ENCODE measurements around the gene NHLH1. TPM values are rescaled to one million over a fixed set of nuclear protein-coding genes. Genes with fewer than 3 reads are reported as not detected.

The NHLH1 gene
- total RNA-seq, 1 donor from 2014 or later, result 2.2 TPM

GRCh38 chr1:160420881-160421842, 54.3 kb downstream of the NHLH1 start:
- H3K36me3 Mint-ChIP-seq, result peaks cover 44% of the 10 kb centered on the region
- H3K4me1 Mint-ChIP-seq (ENCODE audit: unreplicated experiment), result no peaks in the 10 kb centered on the region
- no peak for DNase-seq (ENCODE audit: extremely low spot score, unreplicated experiment)
- no peak for TF ChIP-seq CTCF (conservative IDR thresholded peaks at IDR 0.05)
- no peaks in the 10 kb centered on the region for H3K9me3 Mint-ChIP-seq
- no peak overlapping the region for H3K4me3 Mint-ChIP-seq
- no peak overlapping the region for H3K27ac Mint-ChIP-seq
- H3K27me3 Mint-ChIP-seq, result no peaks in the 10 kb centered on the region

- peaks cover 44% of the 10 kb centered on the region for H3K36me3 Mint-ChIP-seq
- no peaks in the 10 kb centered on the region for H3K27me3 Mint-ChIP-seq
- no peak overlapping the region for H3K4me3 Mint-ChIP-seq
- H3K4me1 Mint-ChIP-seq (ENCODE audit: unreplicated experiment), result no peaks in the 10 kb centered on the region
- no peak for DNase-seq (ENCODE audit: extremely low spot score, unreplicated experiment)
- no peaks in the 10 kb centered on the region for H3K9me3 Mint-ChIP-seq
- no peak for TF ChIP-seq CTCF (conservative IDR thresholded peaks at IDR 0.05)
- no peak overlapping the region for H3K27ac Mint-ChIP-seq
Observed at GRCh38 chr1:160421881-160422280, 55.0 kb downstream of the NHLH1 start.

Other genes starting within 250 kb of the NHLH1 start
- 0.27 and 1.3 TPM in 2 replicates for gene ATP1A4, start 215.5 kb upstream of the NHLH1 start, total RNA-seq (ENCODE audit: low replicate concordance)
- gene CASQ1, start 176.5 kb upstream of the NHLH1 start, total RNA-seq (ENCODE audit: low replicate concordance), result 0.46 and 1.4 TPM in 2 replicates
- gene PEA15, start 161.7 kb upstream of the NHLH1 start, total RNA-seq (ENCODE audit: low replicate concordance), result 67.7 and 72.8 TPM in 2 replicates
- gene DCAF8, start 104.5 kb upstream of the NHLH1 start, total RNA-seq (ENCODE audit: low replicate concordance), result 127 and 154 TPM in 2 replicates
- gene PEX19, start 81.9 kb upstream of the NHLH1 start, total RNA-seq (ENCODE audit: low replicate concordance), result 50.4 and 66.9 TPM in 2 replicates
- 174 and 226 TPM in 2 replicates for gene COPA, start 23.8 kb upstream of the NHLH1 start, total RNA-seq (ENCODE audit: low replicate concordance)
- gene NCSTN, start 23.7 kb upstream of the NHLH1 start, total RNA-seq (ENCODE audit: low replicate concordance), result 103 and 104 TPM in 2 replicates
- 19.8 and 67.3 TPM in 2 replicates for gene VANGL2, start 33.5 kb downstream of the NHLH1 start, total RNA-seq (ENCODE audit: low replicate concordance)
- not detected in 2 replicates for gene SLAMF6, start 156.2 kb downstream of the NHLH1 start, total RNA-seq (ENCODE audit: low replicate concordance)
- not detected in 2 replicates for gene CD84, start 212.4 kb downstream of the NHLH1 start, total RNA-seq (ENCODE audit: low replicate concordance)

All from type B pancreatic cell (in vitro differentiated cells).